Activated CD8-positive, alpha-beta memory T cell treated with anti-CD3 and anti-CD28 coated beads for 24 hours (primary cell): ENCODE results near the gene NOX3.

Source experiments
- DNase-seq: peaks from one replicate; pipeline ENCODE4 v3.0.0-alpha.2; 2020

The NOX3 gene

GRCh38 chr6:155354167-155354566 lies 101.5 kb downstream of the NOX3 start:
- DNase-seq: no peak

- DNase-seq: no peak
Measured at GRCh38 chr6:155352811-155353210, 102.8 kb downstream of the NOX3 start.

GRCh38 chr6:155352130-155352420 lies 103.6 kb downstream of the NOX3 start:
- no peak for DNase-seq

- no peak for DNase-seq
Measured at GRCh38 chr6:155351273-155352129, 104.1 kb downstream of the NOX3 start.

GRCh38 chr6:155349956-155350355 lies 105.7 kb downstream of the NOX3 start:
- no peak for DNase-seq

GRCh38 chr6:155349129-155349528 lies 106.5 kb downstream of the NOX3 start:
- no peak for DNase-seq

- no peak for DNase-seq
Measured at GRCh38 chr6:155347800-155348199, 107.8 kb downstream of the NOX3 start.

- no peak for DNase-seq
Measured at GRCh38 chr6:155346957-155347356, 108.7 kb downstream of the NOX3 start.
